Measurements from ENCODE around the gene IKZF1. TPM values are rescaled to one million over a fixed set of nuclear protein-coding genes. Genes with fewer than 3 reads are reported as not detected.

Gene IKZF1
- total RNA-seq, 1 experiment from 2014 or later, result 0.77 TPM

DNA sequence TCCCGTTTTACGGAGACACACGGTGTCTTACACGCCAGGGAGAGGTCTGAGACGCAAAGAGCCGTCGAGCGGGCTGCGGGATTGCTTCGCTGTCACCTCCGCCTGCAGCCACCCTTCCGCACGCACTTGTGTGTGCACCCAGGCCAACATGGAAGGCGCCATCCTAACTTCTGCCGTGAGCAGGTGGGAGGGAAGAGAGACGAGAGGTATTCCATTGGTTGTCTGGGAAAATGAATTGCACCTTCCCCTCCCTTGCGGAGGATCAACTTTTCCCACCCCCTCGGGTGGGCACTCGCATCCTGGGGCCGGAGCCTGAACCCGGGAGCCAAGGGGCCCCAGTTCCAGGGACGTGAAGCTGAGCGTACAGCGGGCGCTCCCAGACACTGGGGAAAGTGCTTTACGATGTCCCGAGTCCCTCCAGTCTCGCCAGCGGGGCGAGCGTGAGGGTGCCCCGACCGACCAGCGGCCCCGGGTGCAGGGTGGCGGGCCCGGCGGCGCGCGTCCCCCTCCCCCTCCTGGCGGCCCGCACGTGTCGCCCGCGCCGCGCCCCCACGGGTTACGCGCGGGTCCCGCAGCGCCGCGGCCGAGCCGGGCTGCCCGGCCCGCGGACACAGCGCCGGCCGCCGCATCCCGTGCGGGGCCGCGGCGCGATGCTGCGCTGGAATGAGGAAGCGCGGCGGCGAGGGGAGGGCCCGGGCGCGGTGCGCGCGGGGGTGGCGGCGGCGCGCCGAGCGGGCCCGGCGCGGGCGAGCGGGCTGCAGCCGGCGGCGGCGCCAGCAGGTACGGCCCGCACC is 984 bp upstream of the IKZF1 start:
- no peak overlapping the region for H3K27ac ChIP-seq (ENCODE audit: low read length)
- TF ChIP-seq, protein P1, sequence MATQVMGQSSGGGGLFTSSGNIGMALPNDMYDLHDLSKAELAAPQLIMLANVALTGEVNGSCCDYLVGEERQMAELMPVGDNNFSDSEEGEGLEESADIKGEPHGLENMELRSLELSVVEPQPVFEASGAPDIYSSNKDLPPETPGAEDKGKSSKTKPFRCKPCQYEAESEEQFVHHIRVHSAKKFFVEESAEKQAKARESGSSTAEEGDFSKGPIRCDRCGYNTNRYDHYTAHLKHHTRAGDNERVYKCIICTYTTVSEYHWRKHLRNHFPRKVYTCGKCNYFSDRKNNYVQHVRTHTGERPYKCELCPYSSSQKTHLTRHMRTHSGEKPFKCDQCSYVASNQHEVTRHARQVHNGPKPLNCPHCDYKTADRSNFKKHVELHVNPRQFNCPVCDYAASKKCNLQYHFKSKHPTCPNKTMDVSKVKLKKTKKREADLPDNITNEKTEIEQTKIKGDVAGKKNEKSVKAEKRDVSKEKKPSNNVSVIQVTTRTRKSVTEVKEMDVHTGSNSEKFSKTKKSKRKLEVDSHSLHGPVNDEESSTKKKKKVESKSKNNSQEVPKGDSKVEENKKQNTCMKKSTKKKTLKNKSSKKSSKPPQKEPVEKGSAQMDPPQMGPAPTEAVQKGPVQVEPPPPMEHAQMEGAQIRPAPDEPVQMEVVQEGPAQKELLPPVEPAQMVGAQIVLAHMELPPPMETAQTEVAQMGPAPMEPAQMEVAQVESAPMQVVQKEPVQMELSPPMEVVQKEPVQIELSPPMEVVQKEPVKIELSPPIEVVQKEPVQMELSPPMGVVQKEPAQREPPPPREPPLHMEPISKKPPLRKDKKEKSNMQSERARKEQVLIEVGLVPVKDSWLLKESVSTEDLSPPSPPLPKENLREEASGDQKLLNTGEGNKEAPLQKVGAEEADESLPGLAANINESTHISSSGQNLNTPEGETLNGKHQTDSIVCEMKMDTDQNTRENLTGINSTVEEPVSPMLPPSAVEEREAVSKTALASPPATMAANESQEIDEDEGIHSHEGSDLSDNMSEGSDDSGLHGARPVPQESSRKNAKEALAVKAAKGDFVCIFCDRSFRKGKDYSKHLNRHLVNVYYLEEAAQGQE (IDR thresholded peaks at IDR 0.05; ENCODE audit: insufficient read depth in 1 of 2, low read depth in 2 of 2, low read length in 1 of 2), result no peak
- no peak for TF ChIP-seq TCF7L2 (IDR thresholded peaks at IDR 0.05; ENCODE audit: low read depth, low read length)
- TF ChIP-seq, protein P2, sequence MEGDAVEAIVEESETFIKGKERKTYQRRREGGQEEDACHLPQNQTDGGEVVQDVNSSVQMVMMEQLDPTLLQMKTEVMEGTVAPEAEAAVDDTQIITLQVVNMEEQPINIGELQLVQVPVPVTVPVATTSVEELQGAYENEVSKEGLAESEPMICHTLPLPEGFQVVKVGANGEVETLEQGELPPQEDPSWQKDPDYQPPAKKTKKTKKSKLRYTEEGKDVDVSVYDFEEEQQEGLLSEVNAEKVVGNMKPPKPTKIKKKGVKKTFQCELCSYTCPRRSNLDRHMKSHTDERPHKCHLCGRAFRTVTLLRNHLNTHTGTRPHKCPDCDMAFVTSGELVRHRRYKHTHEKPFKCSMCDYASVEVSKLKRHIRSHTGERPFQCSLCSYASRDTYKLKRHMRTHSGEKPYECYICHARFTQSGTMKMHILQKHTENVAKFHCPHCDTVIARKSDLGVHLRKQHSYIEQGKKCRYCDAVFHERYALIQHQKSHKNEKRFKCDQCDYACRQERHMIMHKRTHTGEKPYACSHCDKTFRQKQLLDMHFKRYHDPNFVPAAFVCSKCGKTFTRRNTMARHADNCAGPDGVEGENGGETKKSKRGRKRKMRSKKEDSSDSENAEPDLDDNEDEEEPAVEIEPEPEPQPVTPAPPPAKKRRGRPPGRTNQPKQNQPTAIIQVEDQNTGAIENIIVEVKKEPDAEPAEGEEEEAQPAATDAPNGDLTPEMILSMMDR (IDR thresholded peaks at IDR 0.05), result no peak
- no peak for TF ChIP-seq POLR2AphosphoS5 (IDR thresholded peaks at IDR 0.05; ENCODE audit: low read depth, low read length)
- no peak for TF ChIP-seq SIN3A (IDR thresholded peaks at IDR 0.05; ENCODE audit: borderline replicate concordance, insufficient read depth, low read depth, low read length)
- no peaks in the 10 kb centered on the region for H3K9me3 ChIP-seq (ENCODE audit: control insufficient read depth, insufficient read depth, low read depth, low read length)
- ChIA-PET CTCF (no interaction called here), POLR2A (no interaction called here)
- H3K4me1 ChIP-seq (ENCODE audit: control insufficient read depth, insufficient read depth, low read length), result peaks cover 6% of the 10 kb centered on the region; the same call in 1 of the 2 replicates
- peak overlapping the region in 1 of 2 experiments; percentile 20; a peak in 1 of 4 replicates for H3K4me3 ChIP-seq (ENCODE audit: low read depth in 2 of 2, low read length in 2 of 2)
- in situ Hi-C loops (cut with HindIII; ENCODE audit: low pct_unique_long_range_greater_than_20kb, low sequenced_read_pairs), result no loop called here
- ATAC-seq (peak; percentile 52; the same call in 1 of the 2 replicates), DNase-seq (ENCODE audit: low read depth, low spot score) (no peak)
- no peaks in the 10 kb centered on the region for H3K36me3 ChIP-seq (ENCODE audit: control insufficient read depth, insufficient read depth, low read length)
- no TSS peak for BruUV-seq (replicated peaks)
- intact Hi-C loops (cut with micrococcal nuclease; ENCODE audit: unreplicated experiment), result no loop called here
- peaks cover 52% of the 10 kb centered on the region for H3K27me3 ChIP-seq (ENCODE audit: control insufficient read depth, insufficient read depth, low read length)

DNA sequence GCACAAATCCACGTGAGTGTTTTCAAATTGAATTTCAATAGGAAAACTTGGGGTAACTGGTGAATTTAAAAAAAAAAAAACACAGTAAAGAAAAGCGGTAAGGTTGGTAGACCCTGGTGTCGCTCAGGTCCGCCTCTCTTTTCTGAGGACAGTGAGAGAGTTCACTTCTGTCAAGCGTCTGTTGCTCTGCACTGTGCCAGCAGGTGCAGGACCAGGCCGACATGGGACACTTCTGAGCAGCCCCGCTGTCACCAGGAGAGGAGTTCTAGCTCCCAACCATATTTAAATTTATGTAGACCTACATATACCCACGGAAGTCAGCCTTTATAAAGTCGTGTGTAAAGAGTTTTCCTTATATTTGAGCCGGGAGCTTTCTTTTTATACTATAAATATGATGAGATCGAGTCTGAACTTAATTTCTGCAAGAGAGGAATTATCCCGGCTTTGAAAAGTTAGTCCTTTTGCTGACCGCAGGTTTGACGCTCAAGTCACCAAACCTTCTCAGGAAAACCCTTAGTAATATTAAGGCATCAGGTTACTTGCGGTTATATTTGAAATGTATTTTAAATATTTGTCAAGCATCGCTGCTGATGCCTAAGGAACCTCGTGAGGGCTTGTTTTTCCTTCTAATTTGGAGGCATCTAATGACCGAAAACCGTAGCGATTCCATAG is 531 bp downstream of the IKZF1 start:
- H3K4me3 ChIP-seq (ENCODE audit: low read depth in 2 of 2, low read length in 2 of 2), result peak overlapping the region; percentile 5 to 20; a peak in 2 of 4 replicates
- H3K4me1 ChIP-seq (ENCODE audit: control insufficient read depth, insufficient read depth, low read length), result peaks cover 6% of the 10 kb centered on the region; the same call in 1 of the 2 replicates
- no peaks in the 10 kb centered on the region for H3K36me3 ChIP-seq (ENCODE audit: control insufficient read depth, insufficient read depth, low read length)
- ChIA-PET CTCF (no interaction called here), POLR2A (no interaction called here)
- TF ChIP-seq, protein P2 (IDR thresholded peaks at IDR 0.05), result no peak
- TF ChIP-seq POLR2AphosphoS5 (IDR thresholded peaks at IDR 0.05; ENCODE audit: low read depth, low read length) (no peak), TCF7L2 (IDR thresholded peaks at IDR 0.05; ENCODE audit: low read depth, low read length) (no peak), SIN3A (IDR thresholded peaks at IDR 0.05; ENCODE audit: borderline replicate concordance, insufficient read depth, low read depth, low read length) (no peak)
- TF ChIP-seq, protein P1 (IDR thresholded peaks at IDR 0.05; ENCODE audit: insufficient read depth in 1 of 2, low read depth in 2 of 2, low read length in 1 of 2), result no peak
- ATAC-seq (peak; percentile 57; the same call in 1 of the 2 replicates), DNase-seq (ENCODE audit: low read depth, low spot score) (no peak)
- in situ Hi-C loops (cut with HindIII; ENCODE audit: low pct_unique_long_range_greater_than_20kb, low sequenced_read_pairs), result no loop called here
- no peaks in the 10 kb centered on the region for H3K9me3 ChIP-seq (ENCODE audit: control insufficient read depth, insufficient read depth, low read depth, low read length)
- intact Hi-C loops (cut with micrococcal nuclease; ENCODE audit: unreplicated experiment), result no loop called here
- H3K27me3 ChIP-seq (ENCODE audit: control insufficient read depth, insufficient read depth, low read length), result peaks cover 49% of the 10 kb centered on the region
- H3K27ac ChIP-seq (ENCODE audit: low read length), result no peak overlapping the region
- BruUV-seq (replicated peaks), result no TSS peak
